HG02885 (cell line): ENCODE measurements around the gene MRE11.
"Not testable (repeated sequence)": the region's sequence is repeated elsewhere in the genome, so short reads cannot be mapped to it uniquely, and the experiment has no call there.

ENCODE experiments used
- ATAC-seq: cut with Tn5 transposase; IDR thresholded peaks from one replicate; pipeline ENCODE4 v1.9.1; 2021; ENCODE audit warnings: mild to moderate bottlenecking; ENCODE audit not compliant: unreplicated experiment, poor library complexity

MRE11 gene

DNA sequence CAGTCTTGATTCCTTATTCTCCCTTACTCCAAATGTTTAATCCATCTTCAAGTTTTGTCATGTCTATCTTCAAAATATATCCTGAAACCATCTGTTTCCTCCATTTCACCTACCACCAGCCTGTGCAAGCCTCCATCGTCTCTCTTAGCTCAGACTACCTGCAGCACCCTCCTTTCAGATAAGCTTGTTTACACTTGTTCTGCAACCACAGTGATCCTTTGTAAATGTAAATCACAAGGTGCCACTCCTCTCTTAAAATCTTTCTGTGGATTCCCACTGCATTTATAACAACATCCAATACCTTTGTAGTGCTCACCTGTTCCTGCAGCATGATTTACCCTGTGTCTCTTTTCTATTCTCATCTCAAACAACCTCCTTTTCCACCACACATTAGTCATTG, 60.6 kb downstream of the MRE11 start:
- ATAC-seq, result no peak

DNA sequence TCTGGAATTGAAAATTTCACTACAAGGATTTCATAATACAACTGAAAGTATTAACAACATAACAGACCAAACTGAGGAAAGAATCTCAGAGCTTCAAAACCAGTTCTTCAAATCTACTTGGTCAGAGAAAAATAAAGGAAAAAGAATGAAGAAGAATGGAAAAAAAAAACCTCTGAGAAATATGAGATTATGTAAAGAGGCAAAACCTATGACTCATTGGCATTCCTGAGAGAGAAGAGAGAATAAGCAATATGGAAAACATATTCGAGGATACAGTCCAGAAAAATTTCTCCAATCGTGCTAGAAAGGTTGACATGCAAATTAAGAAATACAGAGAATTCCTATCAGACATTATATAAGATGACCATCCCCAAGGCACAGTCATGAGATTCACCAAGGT, 69.0 kb downstream of the MRE11 start:
- ATAC-seq, result no peak

- ATAC-seq, result no peak
Observed at GRCh38 chr11:94424011-94424410, 69.6 kb downstream of the MRE11 start.

DNA sequence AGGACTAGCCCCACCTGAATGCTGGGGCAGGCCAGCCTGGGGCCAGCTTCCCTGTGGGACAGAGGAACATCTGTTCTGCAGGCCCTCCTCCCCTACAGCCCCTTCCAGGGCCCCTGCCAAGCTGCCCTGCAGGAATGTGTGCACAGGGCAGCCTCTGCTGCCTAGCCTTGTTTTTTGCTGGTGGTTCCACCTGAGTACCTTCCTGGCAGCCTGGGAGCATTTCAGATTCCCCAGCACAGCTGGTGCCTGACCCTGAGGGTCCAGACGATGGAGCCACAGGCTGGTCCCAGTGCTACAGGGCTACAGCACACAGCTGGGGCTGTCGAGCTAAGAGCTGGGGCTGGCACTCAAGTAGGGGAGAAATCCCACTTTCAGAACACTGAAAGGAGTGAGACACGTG, 70.1 kb downstream of the MRE11 start:
- no peak for ATAC-seq

DNA sequence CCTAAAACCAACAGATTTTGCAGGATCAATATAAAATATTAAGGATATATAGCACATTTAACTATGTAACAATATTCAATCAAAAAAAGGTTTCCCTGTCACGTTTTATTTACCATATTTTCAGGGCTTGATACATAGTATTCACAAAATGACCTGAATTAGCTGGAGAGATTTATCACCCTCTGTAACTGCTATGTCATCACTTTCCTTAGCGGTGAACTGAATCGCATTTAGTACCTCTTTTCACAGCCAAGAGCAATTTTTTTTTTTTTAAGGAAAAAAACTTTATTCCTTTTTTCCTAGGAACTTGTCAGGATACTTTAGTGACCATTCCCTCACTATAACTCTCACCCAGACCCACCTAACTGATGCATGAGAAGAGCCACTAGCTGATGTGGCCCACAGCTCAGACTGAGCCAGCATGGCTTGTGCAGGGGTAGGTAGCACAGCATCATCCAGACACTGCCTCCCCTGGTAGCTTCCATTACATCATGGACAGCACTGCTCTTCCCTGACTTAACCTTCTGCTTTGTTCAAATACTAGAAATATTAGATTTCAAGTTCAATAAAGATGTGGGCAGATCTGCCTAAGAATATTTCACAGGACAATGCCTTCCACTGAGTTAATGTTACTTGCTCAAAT, 75.4 kb downstream of the MRE11 start:
- no peak for ATAC-seq

- no peak for ATAC-seq
Observed at GRCh38 chr11:94417386-94417987, 76.2 kb downstream of the MRE11 start.

- no peak for ATAC-seq
Observed at GRCh38 chr11:94405062-94405833, 88.4 kb downstream of the MRE11 start.

GRCh38 chr11:94402355-94402754, 91.3 kb downstream of the MRE11 start:
- ATAC-seq, result no peak

DNA sequence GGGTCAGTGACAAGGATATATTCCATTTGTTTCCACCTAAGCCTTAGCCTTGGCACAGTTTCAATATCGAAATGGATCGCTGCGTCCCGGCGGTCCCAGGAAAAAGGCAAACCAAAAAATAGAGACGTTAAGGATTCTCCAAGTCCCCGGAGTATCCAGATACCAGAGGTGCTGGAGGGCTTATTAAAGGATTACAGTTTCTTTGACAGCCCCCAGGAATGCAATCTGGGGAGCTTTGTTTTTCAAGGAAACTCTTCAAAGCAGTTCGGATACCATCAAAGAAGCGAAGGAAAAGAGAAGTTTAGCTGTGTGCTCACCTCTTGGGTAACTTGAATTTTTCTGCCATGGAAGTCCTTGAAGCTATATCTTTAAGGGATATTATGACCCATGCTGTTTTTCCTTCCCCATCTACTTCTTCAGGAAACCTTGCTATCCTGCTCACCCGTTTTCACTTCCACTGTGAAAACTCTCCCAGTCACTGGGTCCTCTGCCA, 91.8 kb downstream of the MRE11 start:
- no peak for ATAC-seq

- no peak for ATAC-seq
Observed at GRCh38 chr11:94400839-94401772, 92.5 kb downstream of the MRE11 start, which contains the start of gene GPR83. Gene GPR83 (minus strand): TSS chr11:94401419. CDS start chr11:94401247, 172 bp downstream.

- no peak for ATAC-seq
Observed at GRCh38 chr11:94400457-94400838, 93.2 kb downstream of the MRE11 start.

- no peak for ATAC-seq
Observed at GRCh38 chr11:94400050-94400449, 93.6 kb downstream of the MRE11 start.

GRCh38 chr11:94398101-94398500, 95.5 kb downstream of the MRE11 start:
- no peak for ATAC-seq

GRCh38 chr11:94396282-94396681, 97.4 kb downstream of the MRE11 start:
- ATAC-seq, result no peak

- not testable (repeated sequence) for ATAC-seq
Observed at GRCh38 chr11:94391937-94392336, 101.7 kb downstream of the MRE11 start.

- ATAC-seq, result no peak
Observed at GRCh38 chr11:94379613-94380012, 114.0 kb downstream of the MRE11 start.

DNA sequence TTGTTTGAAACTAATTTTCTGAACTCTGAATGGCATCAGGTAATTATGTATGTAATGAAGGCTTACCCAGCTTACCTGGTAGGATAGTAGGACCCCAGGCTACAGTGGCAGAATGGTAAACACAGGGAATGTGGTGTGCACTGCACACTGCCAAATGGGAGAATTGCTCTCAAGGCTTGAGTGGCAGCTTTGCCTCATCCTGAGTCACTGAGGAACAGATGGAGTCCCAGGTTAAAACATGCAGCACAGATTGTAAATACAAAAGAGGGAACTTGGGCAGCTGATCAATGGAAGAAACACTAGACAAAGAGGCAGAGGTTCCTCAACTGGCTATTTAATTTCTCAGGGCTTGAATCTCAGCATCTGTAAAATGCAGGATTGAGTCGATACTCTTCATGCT, 116.8 kb downstream of the MRE11 start:
- ATAC-seq, result no peak

GRCh38 chr11:94370576-94370975, 123.1 kb downstream of the MRE11 start:
- ATAC-seq, result not testable (repeated sequence)
